GM10248 (cell line): ENCODE data around the gene CNKSR2.

Source experiments
- CTCF ChIA-PET: fragments of 300-600 bp; sonication (Branson Sonifier 250); formaldehyde crosslinking; extraction: SDS; loops from one replicate; lab custom pipeline; 2021; ENCODE audit warnings: antibody characterized with exemption; lab: Yijun Ruan, JAX
- POLR2A ChIA-PET: fragments of 350-650 bp; sonication (Branson Sonifier 250); formaldehyde crosslinking; extraction: SDS; loops from one replicate; lab custom pipeline; 2020; ENCODE audit warnings: antibody characterized with exemption; lab: Yijun Ruan, JAX
- DNase-seq: peaks from one replicate; pipeline ENCODE4 v3.0.0; 2012; ENCODE audit errors: extremely low spot score
- TF ChIP-seq, protein P1 (sequence below): IDR thresholded peaks from 2 replicates; pipeline ENCODE4 v1.5.1; 2012; ENCODE audit warnings: mild to moderate bottlenecking, low read depth; ENCODE audit errors: extremely low read depth, missing control alignments, control extremely low read depth

CNKSR2 gene

GRCh38 chrX:21606002-21606401 is 231.8 kb downstream of the CNKSR2 start:
- TF ChIP-seq, protein P1, sequence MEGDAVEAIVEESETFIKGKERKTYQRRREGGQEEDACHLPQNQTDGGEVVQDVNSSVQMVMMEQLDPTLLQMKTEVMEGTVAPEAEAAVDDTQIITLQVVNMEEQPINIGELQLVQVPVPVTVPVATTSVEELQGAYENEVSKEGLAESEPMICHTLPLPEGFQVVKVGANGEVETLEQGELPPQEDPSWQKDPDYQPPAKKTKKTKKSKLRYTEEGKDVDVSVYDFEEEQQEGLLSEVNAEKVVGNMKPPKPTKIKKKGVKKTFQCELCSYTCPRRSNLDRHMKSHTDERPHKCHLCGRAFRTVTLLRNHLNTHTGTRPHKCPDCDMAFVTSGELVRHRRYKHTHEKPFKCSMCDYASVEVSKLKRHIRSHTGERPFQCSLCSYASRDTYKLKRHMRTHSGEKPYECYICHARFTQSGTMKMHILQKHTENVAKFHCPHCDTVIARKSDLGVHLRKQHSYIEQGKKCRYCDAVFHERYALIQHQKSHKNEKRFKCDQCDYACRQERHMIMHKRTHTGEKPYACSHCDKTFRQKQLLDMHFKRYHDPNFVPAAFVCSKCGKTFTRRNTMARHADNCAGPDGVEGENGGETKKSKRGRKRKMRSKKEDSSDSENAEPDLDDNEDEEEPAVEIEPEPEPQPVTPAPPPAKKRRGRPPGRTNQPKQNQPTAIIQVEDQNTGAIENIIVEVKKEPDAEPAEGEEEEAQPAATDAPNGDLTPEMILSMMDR: no peak
- no peak for DNase-seq
- POLR2A ChIA-PET: no interaction called here
- CTCF ChIA-PET: no interaction called here

- ChIA-PET POLR2A (no interaction called here), CTCF (no interaction called here)
- TF ChIP-seq, protein P1: no peak
- DNase-seq: no peak
These were observed 235.9 kb downstream of the CNKSR2 start for GRCh38 chrX:21610168-21610567.

GRCh38 chrX:21612154-21612553 is 237.9 kb downstream of the CNKSR2 start:
- TF ChIP-seq, protein P1: no peak
- ChIA-PET POLR2A (no interaction called here), CTCF (no interaction called here)
- no peak for DNase-seq

DNA sequence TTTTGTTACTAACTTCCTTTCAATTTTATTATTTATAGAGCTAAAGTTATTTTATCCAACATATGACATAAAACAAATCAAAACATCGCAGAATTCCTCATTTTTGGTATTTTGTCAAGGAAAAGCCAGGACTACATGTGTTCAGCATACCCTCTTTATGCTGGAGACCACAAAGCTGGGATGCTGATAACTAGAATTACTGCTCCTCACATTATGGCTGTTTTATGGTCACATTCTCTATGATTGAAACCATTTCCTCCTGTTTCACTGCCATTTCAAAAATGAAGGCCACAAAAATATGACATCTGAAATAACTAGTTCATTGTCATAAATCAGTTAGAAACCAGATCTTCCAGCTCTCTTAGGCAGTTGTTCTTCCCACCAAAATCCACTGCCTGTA is 242.2 kb downstream of the CNKSR2 start:
- DNase-seq: no peak
- TF ChIP-seq, protein P1: no peak
- POLR2A ChIA-PET: no interaction called here
- CTCF ChIA-PET: no interaction called here

DNA sequence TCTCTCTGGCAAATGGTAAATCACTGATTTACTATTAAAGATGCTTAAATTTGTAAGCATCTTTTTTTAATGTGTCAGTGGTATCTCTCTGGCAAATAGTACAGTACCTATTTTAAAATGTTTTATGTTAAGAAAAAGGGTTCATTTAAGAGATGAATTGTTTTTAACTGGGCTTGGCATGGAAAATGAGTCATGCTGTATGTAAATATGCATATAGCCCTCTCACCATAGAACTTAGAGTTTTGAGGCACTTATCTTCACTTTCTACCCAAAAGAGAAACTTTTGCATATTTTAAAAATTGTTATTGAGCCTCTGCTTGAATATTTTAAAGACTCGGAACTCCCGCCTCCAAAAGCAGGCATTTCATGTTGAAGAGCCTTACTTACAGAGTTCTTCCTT is 246.0 kb downstream of the CNKSR2 start:
- TF ChIP-seq, protein P1: no peak
- ChIA-PET POLR2A (no interaction called here), CTCF (no interaction called here)
- no peak for DNase-seq

GRCh38 chrX:21623778-21624501 is 249.7 kb downstream of the CNKSR2 start:
- TF ChIP-seq, protein P1: no peak
- POLR2A ChIA-PET: no interaction called here
- CTCF ChIA-PET: no interaction called here
- no peak for DNase-seq
